ENCODE measurements around the gene SSC5D. TPM values are rescaled to one million over a fixed set of nuclear protein-coding genes. Genes with fewer than 3 reads are reported as not detected.

SSC5D gene
- total RNA-seq, 2 experiments from 2014 or later: 0.42 to 1.3 TPM

DNA sequence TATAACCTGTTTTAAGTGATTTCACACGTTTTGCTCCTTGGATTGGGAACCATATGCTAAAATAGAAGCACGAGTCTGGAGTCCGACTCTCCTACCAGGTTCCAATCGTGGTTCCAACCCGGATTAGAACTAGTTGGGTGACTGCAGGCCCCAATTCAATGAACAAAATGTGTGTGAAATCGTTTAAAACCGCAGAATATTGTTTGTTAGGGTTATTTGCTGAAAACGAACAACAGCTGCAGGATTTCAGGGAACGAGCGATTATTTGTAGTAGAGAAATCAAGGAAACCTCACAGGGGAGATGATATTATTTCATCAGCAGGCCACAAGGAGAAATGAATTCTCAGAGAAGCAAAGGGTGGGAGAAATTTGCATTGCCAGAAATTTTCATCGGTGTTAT is 16.7 kb downstream of the SSC5D start:
- H3K27ac Mint-ChIP-seq: no peak overlapping the region
- peaks cover 13% of the 10 kb centered on the region for H3K4me1 ChIP-seq (ENCODE audit: insufficient read depth, low read length)
- no peaks in the 10 kb centered on the region for H3K9me3 Mint-ChIP-seq
- no peak overlapping the region for H3K4me3 Mint-ChIP-seq
- no peaks in the 10 kb centered on the region for H3K27me3 ChIP-seq (ENCODE audit: control insufficient read depth in 1 of 2, insufficient read depth in 2 of 2, low read length in 2 of 2)
- H3K27ac ChIP-seq (ENCODE audit: low read depth in 1 of 2, low read length in 2 of 2): no peak overlapping the region
- intact Hi-C loops (cut with DNase I, micrococcal nuclease): loop anchor here (1.0 to 10.0 kb wide), 7 partner anchors 37 to 850 kb away; no protein-coding TSS in a partner anchor
- H3K36me3 Mint-ChIP-seq (ENCODE audit: low read depth): no peaks in the 10 kb centered on the region
- H3K27me3 Mint-ChIP-seq: peaks cover 7% of the 10 kb centered on the region
- H3K4me1 Mint-ChIP-seq (ENCODE audit: low read depth): peaks cover 12% of the 10 kb centered on the region
- no peak for DNase-seq
- ChIA-PET CTCF (interaction anchor here (1.2 to 2.1 kb wide), 9 partner anchors 38 to 364 kb away, joined by 3 to 31 read pairs (median 15); partner anchors contain the start of genes FIZ1, ISOC2, ZNF524 and ZNF865), POLR2A (no interaction called here)
- no peak for ATAC-seq (ENCODE audit: poor library complexity)
- no peaks in the 10 kb centered on the region for H3K9me3 ChIP-seq (ENCODE audit: control insufficient read depth in 1 of 2, insufficient read depth in 1 of 2, low read length in 2 of 2)
- H3K4me3 ChIP-seq (ENCODE audit: low read length): no peak overlapping the region
- no peaks in the 10 kb centered on the region for H3K36me3 ChIP-seq (ENCODE audit: insufficient read depth, low read length)
- TF ChIP-seq, protein P1, sequence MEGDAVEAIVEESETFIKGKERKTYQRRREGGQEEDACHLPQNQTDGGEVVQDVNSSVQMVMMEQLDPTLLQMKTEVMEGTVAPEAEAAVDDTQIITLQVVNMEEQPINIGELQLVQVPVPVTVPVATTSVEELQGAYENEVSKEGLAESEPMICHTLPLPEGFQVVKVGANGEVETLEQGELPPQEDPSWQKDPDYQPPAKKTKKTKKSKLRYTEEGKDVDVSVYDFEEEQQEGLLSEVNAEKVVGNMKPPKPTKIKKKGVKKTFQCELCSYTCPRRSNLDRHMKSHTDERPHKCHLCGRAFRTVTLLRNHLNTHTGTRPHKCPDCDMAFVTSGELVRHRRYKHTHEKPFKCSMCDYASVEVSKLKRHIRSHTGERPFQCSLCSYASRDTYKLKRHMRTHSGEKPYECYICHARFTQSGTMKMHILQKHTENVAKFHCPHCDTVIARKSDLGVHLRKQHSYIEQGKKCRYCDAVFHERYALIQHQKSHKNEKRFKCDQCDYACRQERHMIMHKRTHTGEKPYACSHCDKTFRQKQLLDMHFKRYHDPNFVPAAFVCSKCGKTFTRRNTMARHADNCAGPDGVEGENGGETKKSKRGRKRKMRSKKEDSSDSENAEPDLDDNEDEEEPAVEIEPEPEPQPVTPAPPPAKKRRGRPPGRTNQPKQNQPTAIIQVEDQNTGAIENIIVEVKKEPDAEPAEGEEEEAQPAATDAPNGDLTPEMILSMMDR (IDR thresholded peaks at IDR 0.05): no peak

DNA sequence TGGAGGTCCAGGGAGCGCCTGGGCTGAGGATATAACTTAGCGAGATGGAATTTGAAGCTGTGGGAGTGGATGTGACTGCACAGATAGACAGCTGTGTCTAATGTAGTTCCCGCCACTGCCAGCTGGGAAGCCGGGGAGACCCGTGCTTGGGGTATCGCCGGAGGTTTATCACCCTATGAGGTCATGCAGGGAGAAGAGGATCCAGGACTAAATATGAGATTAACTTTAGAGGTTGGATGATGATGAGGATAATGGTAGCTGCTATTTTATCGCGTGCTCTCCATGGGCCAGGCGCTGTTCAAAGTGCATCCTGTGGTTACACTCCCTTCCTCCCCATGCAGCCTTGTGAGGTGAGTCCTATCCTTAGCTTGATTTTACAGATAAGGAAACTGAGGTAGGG is 19.9 kb downstream of the SSC5D start:
- Histone ChIP-seq H3K9me3 (ENCODE audit: control insufficient read depth in 1 of 2, insufficient read depth in 1 of 2, low read length in 2 of 2) (no peaks in the 10 kb centered on the region), H3K36me3 (ENCODE audit: insufficient read depth, low read length) (no peaks in the 10 kb centered on the region), H3K4me3 (ENCODE audit: low read length) (no peak overlapping the region), H3K27me3 (ENCODE audit: control insufficient read depth in 1 of 2, insufficient read depth in 2 of 2, low read length in 2 of 2) (no peaks in the 10 kb centered on the region), H3K27ac (ENCODE audit: low read depth in 1 of 2, low read length in 2 of 2) (no peak overlapping the region), H3K4me1 (ENCODE audit: insufficient read depth, low read length) (peaks cover 13% of the 10 kb centered on the region)
- ChIA-PET POLR2A (interaction anchor here (1.0 kb wide), 1 partner anchor 32 kb away, joined by 3 read pairs; the partner anchor contains the start of gene ZNF628), CTCF (no interaction called here)
- H3K36me3 Mint-ChIP-seq (ENCODE audit: low read depth): no peaks in the 10 kb centered on the region
- ATAC-seq (ENCODE audit: poor library complexity) (no peak), DNase-seq (no peak)
- H3K9me3 Mint-ChIP-seq: no peaks in the 10 kb centered on the region
- H3K4me1 Mint-ChIP-seq (ENCODE audit: low read depth): peaks cover 11% of the 10 kb centered on the region
- H3K27me3 Mint-ChIP-seq: peaks cover 12% of the 10 kb centered on the region
- no peak overlapping the region for H3K27ac Mint-ChIP-seq
- intact Hi-C loops (cut with DNase I, micrococcal nuclease): loop anchor here (10.0 kb wide), 2 partner anchors 203 to 853 kb away; no protein-coding TSS in a partner anchor
- no peak overlapping the region for H3K4me3 Mint-ChIP-seq
- TF ChIP-seq, protein P1 (IDR thresholded peaks at IDR 0.05): no peak

DNA sequence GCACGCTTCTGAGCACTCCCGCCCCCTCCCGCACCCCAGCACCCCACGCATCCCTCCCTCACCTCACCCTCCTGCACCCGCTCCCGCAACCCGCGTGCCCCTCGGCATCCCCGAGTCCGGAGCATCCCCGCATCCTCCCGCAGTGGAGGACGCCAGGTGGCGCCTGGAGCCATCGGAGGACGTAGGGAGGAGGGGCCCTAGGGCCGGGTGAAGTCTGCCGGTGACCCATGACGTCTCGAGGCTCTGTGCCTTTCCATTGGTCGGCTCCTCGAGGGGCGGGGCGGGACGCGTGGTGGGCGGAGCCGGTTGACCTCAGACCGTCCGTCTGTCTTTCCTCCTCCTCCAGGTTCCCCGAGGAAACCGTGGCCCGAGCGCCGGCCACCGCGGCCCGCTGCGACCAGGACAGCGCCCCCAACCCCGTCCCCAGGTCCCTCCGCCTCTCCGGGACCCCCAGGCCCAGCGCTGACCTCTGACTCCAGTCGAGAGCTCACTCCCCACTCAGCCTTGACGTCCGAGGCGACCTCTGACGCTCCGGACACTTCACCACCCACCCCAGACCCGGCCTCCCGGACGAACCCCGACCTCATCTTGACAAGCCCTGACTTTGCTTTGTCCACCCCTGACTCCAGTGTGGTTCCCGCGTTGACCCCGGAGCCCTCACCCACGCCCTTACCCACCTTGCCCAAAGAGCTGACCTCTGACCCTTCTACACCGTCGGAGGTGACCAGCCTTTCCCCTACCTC is 28.8 kb downstream of the SSC5D start:
- peak overlapping the region; percentile 32 for H3K4me3 ChIP-seq (ENCODE audit: low read length)
- H3K27ac ChIP-seq (ENCODE audit: low read depth in 1 of 2, low read length in 2 of 2): peak overlapping the region in 1 of 2 donors; percentile 37
- intact Hi-C loops (cut with DNase I, micrococcal nuclease): loop anchor here (1.0 to 5.0 kb wide), 4 partner anchors 70 to 655 kb away; no protein-coding TSS in a partner anchor
- no peaks in the 10 kb centered on the region for H3K9me3 ChIP-seq (ENCODE audit: control insufficient read depth in 1 of 2, insufficient read depth in 1 of 2, low read length in 2 of 2)
- H3K36me3 ChIP-seq (ENCODE audit: insufficient read depth, low read length): no peaks in the 10 kb centered on the region
- TF ChIP-seq, protein P1 (IDR thresholded peaks at IDR 0.05): peak; percentile 78
- ChIA-PET POLR2A (no interaction called here), CTCF (interaction anchor here (1.3 kb wide), 2 partner anchors 114 to 116 kb away, joined by 3 to 4 read pairs; no protein-coding TSS in a partner anchor)
- no peaks in the 10 kb centered on the region for H3K27me3 ChIP-seq (ENCODE audit: control insufficient read depth in 1 of 2, insufficient read depth in 2 of 2, low read length in 2 of 2)
- Mint-ChIP-seq H3K27me3 (no peaks in the 10 kb centered on the region), H3K27ac (peak overlapping the region; percentile 73), H3K36me3 (ENCODE audit: low read depth) (no peaks in the 10 kb centered on the region), H3K9me3 (no peaks in the 10 kb centered on the region), H3K4me1 (ENCODE audit: low read depth) (peaks cover 4% of the 10 kb centered on the region), H3K4me3 (peak overlapping the region; percentile 74)
- DNase-seq (peak; percentile 82 to 95 (median 88)), ATAC-seq (ENCODE audit: poor library complexity) (peak; percentile 100)
- H3K4me1 ChIP-seq (ENCODE audit: insufficient read depth, low read length): peaks cover 11% of the 10 kb centered on the region

All from CD4-positive, alpha-beta T cell (primary cell).